RWPE2 (cell line): ENCODE measurements around the gene SPOCD1.

Experiments used
- ATAC-seq: fragments of 200-7000 bp; cut with Tn5 transposase; 3 replicates; pipeline ENCODE4 v1.9.1; 2021; ENCODE audit warnings: low read depth
- DNase-seq: peaks from one replicate; pipeline ENCODE4 v3.0.0-alpha.2; 2020; ENCODE audit warnings: low spot score
- H3K27ac ChIP-seq: fragments of 450-650 bp; 2 replicates; pipeline ENCODE4 v1.5.1; 2017; ENCODE audit warnings: mild to moderate bottlenecking; ENCODE audit not compliant: poor library complexity, severe bottlenecking
- H3K27me3 ChIP-seq: fragments of 250-450 bp; sonication (Bioruptor Pico); 2 replicates; pipeline ENCODE4 v1.5.1; 2021; ENCODE audit warnings: mild to moderate bottlenecking, moderate library complexity; ENCODE audit not compliant: insufficient read depth, poor library complexity, severe bottlenecking
- H3K36me3 ChIP-seq: fragments of 250-450 bp; sonication (Bioruptor Pico); 2 replicates; pipeline ENCODE4 v1.5.1; 2020; ENCODE audit warnings: low read depth, mild to moderate bottlenecking, moderate library complexity
- H3K4me1 ChIP-seq: fragments of 250-450 bp; sonication (Bioruptor Pico); 2 replicates; pipeline ENCODE4 v1.5.1; 2021; ENCODE audit warnings: mild to moderate bottlenecking, moderate library complexity; ENCODE audit not compliant: insufficient read depth, poor library complexity, severe bottlenecking
- H3K4me3 ChIP-seq: fragments of 250-450 bp; sonication (Bioruptor Pico); 2 replicates; pipeline ENCODE4 v1.5.1; 2021; ENCODE audit warnings: mild to moderate bottlenecking, moderate library complexity; ENCODE audit not compliant: severe bottlenecking
- H3K9me3 ChIP-seq: fragments of 250-450 bp; sonication (Bioruptor Pico); 2 replicates; pipeline ENCODE4 v1.5.1; 2021; ENCODE audit warnings: mild to moderate bottlenecking, moderate library complexity; ENCODE audit not compliant: severe bottlenecking
- TF ChIP-seq, protein P1 (sequence below): fragments of 450-650 bp; IDR thresholded peaks from one replicate; pipeline ENCODE4 v1.5.1; 2017; ENCODE audit warnings: mild to moderate bottlenecking, moderate library complexity; ENCODE audit not compliant: poor library complexity, severe bottlenecking

Gene SPOCD1

DNA sequence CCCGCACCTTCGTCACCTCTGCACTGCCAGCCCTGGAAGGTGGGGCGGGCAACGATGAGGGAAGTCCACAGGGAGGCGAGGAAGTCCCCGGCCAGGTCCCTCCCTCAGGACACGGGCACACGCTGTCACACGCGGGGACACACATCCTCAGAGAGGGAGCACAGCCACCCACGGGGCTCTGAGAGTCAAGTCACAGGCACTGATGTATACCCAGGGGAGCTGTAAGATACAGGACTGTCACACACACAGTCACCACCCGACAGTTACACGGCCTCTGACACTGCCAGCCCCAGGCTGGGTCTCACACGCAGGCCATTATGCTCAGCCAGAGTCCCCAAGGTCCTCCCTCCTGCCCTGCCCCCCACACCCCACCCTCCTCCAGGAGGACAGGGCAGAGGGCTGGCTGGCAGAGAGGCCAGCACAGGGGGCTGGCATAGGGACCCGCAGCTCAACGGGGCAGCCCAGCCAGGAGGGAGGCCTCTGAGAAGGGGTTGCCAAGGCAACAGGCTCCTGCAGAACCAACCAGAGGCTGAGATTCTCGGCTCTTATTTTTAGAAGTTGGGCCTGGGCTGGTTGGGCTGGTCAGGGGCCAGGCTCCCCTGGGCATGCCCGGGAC lies 34.0 kb downstream of the SPOCD1 start:
- no peak overlapping the region for H3K4me3 ChIP-seq
- DNase-seq, result no peak

DNA sequence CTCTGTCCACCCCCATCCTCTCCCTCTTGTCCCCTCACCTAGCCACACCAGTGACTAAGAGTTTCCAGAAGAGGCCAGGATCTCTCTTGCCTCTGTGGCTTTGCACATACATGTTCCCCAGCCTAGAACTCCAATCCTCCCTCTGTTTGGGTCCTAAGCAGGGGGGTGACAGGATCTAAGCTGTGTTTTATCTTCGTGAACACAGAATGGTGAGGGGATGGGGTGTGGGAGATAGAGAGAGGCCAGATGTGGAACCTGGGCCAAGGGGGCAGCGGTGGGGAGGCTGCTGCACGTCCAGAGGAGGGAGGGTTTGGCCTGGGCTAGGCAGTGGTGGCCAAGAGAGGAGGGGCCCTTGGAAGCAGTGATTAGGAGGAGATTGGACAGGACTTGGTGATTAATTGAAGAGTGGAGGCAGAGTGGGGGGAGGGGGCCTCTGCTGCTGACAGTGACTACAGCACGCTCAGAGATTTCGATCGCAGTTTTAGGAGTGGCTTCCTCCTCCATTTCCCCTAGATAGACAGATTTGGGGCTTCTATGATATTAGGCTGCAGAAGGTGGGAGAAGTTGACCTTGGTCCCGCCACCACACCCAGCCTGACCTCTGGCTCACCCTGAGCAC lies 34.6 kb downstream of the SPOCD1 start:
- no peaks in the 10 kb centered on the region for H3K27me3 ChIP-seq
- no peaks in the 10 kb centered on the region for H3K4me1 ChIP-seq
- no peak overlapping the region for H3K27ac ChIP-seq
- H3K9me3 ChIP-seq, result no peaks in the 10 kb centered on the region
- no peaks in the 10 kb centered on the region for H3K36me3 ChIP-seq
- H3K4me3 ChIP-seq, result no peak overlapping the region
- TF ChIP-seq, protein P1, sequence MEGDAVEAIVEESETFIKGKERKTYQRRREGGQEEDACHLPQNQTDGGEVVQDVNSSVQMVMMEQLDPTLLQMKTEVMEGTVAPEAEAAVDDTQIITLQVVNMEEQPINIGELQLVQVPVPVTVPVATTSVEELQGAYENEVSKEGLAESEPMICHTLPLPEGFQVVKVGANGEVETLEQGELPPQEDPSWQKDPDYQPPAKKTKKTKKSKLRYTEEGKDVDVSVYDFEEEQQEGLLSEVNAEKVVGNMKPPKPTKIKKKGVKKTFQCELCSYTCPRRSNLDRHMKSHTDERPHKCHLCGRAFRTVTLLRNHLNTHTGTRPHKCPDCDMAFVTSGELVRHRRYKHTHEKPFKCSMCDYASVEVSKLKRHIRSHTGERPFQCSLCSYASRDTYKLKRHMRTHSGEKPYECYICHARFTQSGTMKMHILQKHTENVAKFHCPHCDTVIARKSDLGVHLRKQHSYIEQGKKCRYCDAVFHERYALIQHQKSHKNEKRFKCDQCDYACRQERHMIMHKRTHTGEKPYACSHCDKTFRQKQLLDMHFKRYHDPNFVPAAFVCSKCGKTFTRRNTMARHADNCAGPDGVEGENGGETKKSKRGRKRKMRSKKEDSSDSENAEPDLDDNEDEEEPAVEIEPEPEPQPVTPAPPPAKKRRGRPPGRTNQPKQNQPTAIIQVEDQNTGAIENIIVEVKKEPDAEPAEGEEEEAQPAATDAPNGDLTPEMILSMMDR, result no peak
- no peak for DNase-seq
- no peak for ATAC-seq

More for the DNA sequence above, 34.0 kb downstream of the SPOCD1 start:
- no peak for ATAC-seq
- no peak overlapping the region for H3K27ac ChIP-seq
- no peaks in the 10 kb centered on the region for H3K4me1 ChIP-seq
- no peaks in the 10 kb centered on the region for H3K36me3 ChIP-seq
- TF ChIP-seq, protein P1, result no peak
- H3K9me3 ChIP-seq, result no peaks in the 10 kb centered on the region
- no peaks in the 10 kb centered on the region for H3K27me3 ChIP-seq

DNA sequence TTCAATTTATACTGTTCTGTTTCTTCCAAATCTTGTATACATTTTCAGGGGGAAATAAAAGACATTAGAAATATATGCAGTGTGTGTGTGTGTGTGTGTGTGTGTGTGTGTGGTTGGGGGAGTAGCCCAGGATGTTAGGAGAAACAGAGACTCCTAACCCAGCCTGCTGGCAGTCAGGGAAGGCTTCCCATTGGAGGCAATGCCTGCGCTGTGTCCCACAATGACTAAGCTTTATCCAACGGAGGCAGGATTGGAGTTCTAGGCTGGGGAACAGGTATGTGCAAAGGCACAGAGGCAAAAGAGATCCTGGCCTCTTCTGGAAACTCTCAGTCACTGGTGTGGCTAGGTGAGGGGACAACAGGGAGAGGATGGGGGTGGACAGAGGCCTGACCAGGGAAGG lies 35.2 kb downstream of the SPOCD1 start:
- H3K9me3 ChIP-seq, result no peaks in the 10 kb centered on the region
- no peak overlapping the region for H3K4me3 ChIP-seq
- TF ChIP-seq, protein P1, result no peak
- no peaks in the 10 kb centered on the region for H3K27me3 ChIP-seq
- H3K4me1 ChIP-seq, result no peaks in the 10 kb centered on the region
- H3K27ac ChIP-seq, result no peak overlapping the region
- ATAC-seq, result no peak
- no peak for DNase-seq
- no peaks in the 10 kb centered on the region for H3K36me3 ChIP-seq

DNA sequence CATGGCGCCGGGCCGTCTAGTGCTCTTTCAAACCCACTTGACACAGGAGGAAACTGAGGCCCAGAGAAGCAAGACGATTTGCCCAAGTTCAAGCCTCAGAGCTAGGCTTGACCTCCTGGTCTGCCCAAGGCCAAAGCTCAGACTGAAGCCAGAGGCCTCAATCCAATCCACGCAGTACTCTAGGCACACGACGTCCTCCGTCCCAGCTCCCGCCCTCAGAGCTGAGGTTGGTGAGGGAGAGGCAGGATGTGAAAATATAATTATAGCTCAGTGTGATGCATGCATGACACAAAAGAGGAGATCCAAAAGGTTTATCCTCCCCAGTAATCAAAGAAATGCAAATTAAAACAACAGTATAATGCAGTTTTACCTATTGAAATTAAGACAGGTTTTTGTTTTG lies 36.1 kb downstream of the SPOCD1 start:
- no peaks in the 10 kb centered on the region for H3K36me3 ChIP-seq
- ATAC-seq (no peak), DNase-seq (no peak)
- H3K4me3 ChIP-seq, result no peak overlapping the region
- H3K4me1 ChIP-seq, result no peaks in the 10 kb centered on the region
- H3K27ac ChIP-seq, result no peak overlapping the region
- no peaks in the 10 kb centered on the region for H3K27me3 ChIP-seq
- TF ChIP-seq, protein P1, result no peak
- no peaks in the 10 kb centered on the region for H3K9me3 ChIP-seq
